ENCODE data around the gene MED26.
"Not testable (repeated sequence)": the region's sequence is repeated elsewhere in the genome, so short reads cannot be mapped to it uniquely, and the experiment has no call there.

Gene MED26

GRCh38 chr19:16628183-16628983, at the start of gene MED26:
MED26 (minus strand) TSS chr19:16628204; CDS start chr19:16627943, 261 bp downstream.
- peak; percentile 94 for DNase-seq

- no peak for DNase-seq
Observed at GRCh38 chr19:16677055-16677454, 49.1 kb upstream of the MED26 start.

DNA sequence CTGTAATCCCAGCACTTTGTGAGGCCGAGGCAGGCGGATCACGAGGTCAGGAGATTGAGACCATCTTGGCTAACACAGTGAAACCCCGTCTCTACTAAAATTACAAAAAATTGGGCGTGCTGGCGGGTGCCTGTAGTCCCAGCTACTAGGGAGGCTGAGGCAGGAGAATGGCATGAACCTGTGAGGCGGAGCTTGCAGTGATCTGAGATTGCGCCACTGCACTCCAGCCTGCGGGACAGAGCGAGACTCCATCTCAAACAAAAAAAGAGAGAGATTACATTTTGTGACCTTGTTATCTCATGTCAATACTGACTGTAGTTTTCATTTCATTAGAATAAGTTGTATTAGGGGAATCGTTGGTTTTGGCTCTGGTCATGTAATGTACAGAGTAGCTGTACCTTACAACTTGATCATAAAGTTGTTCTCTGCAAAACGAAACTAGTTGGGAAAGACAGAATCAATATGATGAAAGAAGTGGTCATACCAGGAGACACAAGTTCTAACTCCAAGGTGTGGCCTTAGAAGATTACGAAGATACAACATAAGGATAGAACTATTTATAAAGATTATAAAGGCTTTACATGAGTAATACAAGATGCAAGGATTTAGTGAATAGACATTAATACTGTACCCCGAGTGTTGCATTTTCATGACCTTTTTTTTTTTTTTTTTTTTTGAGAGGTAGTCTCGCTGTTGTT, 48.2 kb upstream of the MED26 start:
- DNase-seq: no peak

- DNase-seq: not testable (repeated sequence)
Observed at GRCh38 chr19:16673839-16674238, 45.8 kb upstream of the MED26 start.

GRCh38 chr19:16673231-16673630, 45.2 kb upstream of the MED26 start:
- no peak for DNase-seq

- no peak for DNase-seq
Observed at GRCh38 chr19:16671652-16672274, 43.8 kb upstream of the MED26 start.

DNA sequence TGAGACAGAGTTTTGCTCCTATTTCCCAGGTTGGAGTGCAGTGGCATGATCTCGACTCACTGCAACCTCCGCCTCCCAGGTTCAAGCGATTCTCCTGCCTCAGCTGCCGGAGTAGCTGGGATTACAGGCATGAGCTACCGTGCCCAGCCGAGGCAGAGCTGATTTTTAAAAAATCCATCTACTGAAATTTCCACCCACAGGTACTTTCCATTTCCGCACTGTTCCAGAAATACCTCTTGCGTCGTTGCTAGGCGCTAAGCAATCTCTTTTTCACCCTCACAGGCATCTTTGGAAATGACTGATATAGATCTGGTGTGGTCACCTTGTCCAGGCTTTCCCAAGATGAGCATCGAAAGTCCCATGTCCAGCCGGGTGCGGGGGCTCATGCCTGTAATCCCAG, 42.3 kb upstream of the MED26 start:
- no peak for DNase-seq

GRCh38 chr19:16668702-16669101, 40.7 kb upstream of the MED26 start:
- DNase-seq: not testable (repeated sequence)

- DNase-seq: no peak
Observed at GRCh38 chr19:16668176-16668575, 40.2 kb upstream of the MED26 start.

DNA sequence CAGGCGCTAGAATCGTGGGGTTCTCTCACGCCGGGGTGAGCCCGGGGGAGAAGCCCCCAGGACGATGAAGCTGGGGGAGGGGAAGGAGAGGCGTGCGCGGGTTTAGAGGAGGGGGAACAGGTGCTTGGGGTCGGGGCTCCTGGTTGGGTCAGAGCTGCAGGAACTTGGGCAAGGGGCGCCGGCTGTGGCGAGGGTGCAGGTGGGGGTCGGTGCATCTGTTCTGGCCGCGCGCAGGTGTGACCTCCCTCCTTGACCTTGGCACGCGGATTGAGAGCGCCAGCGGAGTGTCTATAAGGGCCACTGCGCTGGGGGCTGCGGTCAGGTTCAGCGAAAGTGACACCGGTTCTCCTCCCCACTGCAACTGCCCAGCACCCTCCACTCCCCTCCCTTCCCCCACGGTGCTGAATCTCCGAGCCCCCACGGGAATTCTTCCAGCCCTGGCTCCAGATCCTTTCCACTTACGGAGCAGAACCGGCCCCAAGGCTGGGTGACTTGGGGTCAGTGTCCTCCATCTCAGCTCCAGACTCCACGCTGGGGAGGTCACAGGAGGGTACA, 33.6 kb upstream of the MED26 start:
- DNase-seq: no peak

DNA sequence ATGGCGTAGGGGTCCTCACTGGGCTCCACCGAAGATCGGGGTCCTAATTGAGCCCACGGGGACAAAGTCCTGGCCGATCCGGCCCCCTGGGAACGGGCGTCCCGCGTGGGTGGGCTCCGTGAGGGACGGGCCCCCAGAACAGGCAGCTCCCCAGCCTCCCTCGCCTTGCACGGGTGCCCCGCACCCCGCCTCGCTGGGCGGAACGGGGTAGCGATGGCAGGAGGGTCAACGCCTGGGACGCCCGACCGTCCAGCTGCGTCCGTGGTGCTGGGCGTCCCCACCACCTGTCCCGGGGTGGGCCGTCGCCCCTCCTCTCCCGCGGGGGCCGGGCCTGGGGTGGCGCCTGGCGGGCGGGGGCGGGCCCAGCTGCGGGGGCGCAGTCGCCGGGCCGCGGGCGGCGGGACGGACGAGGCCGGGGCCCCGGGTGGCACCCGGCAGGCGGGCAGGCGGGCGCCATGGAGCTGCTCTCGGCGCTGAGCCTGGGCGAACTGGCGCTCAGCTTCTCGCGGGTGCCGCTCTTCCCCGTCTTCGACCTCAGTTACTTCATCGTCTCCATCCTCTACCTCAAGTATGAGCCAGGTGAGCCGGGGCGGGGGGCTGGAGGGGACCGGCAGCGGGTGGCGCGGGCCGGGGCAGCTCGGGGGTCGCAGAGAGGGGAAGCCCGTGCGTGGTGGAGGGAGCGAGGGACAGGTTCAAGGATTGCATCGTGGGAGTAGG, 32.9 kb upstream of the MED26 start, which contains the start of gene TMEM38A:
TMEM38A (plus strand) TSS at position 377 of the 717 bp plus-strand sequence; CDS start at position 456, 79 bp downstream.
- peak; percentile 20 for DNase-seq

DNA sequence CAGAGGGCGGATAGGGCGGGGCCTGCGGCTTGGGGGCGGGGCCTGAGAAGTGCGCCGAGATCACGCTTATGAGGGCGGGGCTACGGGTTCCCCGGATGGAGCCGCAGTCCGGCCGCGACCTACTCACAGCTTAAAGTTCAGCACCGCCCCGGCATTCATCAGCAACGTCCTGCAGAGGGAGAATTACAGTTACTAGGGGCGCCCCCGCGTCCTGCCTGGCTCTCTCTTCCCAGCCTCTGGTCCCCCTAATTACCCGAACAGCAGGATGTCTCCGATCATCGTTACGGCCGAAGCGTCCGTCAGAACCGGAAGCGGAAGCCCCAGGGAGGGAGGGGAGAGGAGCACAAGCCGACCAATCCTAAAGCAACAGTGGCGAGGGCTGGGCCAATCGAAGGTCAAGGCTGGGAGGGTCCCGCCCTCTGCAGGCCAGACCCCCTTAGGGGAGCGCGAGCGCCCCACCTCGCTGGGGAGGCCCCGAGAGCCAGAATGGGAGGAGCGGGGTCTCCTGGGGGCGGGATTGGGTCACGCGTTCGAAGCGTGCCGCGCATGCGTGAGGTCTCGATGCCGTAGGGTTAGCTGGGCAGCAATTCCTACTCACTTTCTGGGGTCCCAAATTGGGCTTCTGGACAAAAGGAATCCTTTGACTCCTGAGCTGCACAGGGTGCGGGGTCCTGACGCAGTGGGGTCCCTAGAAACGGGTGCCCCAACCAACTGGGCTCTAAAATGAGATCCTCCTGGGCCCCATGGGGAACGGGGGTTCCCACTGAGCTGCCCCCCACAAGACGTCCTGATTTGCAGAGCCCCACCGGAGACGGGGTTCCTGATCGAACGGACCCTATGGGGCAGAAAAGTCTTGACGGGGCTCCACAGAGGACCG, 32.1 kb upstream of the MED26 start, which contains the start of gene SMIM7:
SMIM7 (minus strand) TSS at position 313 of the 877 bp plus-strand sequence; CDS start at position 279, 34 bp downstream.
- DNase-seq: peak; percentile 95

- DNase-seq: no peak
Observed at GRCh38 chr19:16659464-16659831, 31.4 kb upstream of the MED26 start.

- DNase-seq: no peak
Observed at GRCh38 chr19:16657384-16657783, 29.4 kb upstream of the MED26 start.

DNA sequence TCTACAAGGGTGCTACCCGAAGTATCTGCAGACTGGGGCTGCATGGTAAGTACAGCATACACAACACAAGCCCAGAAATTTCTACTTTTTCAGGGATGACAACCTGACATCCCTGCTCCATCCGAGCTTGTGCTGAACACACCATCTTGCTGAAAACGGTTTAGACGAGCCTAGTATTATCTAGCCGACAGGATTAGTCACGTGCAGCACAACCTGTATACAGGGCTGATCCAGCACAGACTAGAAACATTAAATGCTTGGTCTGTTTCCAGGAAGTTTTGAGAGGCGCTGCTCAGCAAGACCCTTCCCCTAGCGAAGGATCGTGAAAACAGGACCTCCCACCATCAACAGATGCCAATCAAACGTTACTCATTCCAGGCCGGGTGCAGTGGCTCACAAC, 27.7 kb upstream of the MED26 start:
- DNase-seq: no peak

DNA sequence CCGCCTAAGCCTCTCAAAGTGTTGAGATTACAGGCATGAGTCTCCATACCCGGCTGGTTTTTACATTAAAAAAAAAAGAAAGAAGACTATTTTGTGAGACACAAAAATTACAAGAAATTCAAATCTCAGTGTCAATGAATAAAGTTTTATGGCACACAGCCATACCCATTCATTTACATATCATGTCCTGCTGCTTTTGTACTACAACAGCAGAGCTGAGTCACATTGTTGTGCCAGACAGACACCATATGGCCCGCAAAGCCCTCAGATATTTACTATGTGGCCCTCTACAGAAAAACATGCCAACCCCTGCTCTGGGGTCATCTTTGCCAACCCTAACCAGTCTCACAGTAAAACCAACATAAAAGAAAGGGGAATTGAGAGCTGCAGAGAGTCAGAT, 26.6 kb upstream of the MED26 start:
- DNase-seq: no peak

DNA sequence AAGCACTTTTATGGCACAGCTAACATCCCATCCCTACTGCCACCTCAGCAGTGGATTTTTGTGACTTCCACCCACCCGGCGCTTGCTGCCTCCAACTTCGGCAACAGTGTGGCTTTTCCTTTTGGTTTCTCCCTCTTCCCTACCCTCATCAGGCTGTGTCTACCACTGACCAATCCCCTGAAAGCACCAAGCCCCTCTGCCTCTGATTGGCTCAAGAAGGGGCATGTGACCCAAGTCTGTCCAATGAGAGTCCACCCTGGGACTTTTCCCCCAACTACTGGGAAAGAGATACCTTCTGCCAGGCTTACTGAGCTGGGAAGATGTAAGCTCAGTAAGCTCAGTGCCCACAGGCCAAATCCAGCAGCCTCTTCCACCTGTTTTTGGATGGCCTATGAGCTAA, 26.1 kb upstream of the MED26 start:
- no peak for DNase-seq

GRCh38 chr19:16652854-16653253, 24.9 kb upstream of the MED26 start:
- no peak for DNase-seq

- DNase-seq: not testable (repeated sequence)
Observed at GRCh38 chr19:16651421-16652188, 23.6 kb upstream of the MED26 start.

DNA sequence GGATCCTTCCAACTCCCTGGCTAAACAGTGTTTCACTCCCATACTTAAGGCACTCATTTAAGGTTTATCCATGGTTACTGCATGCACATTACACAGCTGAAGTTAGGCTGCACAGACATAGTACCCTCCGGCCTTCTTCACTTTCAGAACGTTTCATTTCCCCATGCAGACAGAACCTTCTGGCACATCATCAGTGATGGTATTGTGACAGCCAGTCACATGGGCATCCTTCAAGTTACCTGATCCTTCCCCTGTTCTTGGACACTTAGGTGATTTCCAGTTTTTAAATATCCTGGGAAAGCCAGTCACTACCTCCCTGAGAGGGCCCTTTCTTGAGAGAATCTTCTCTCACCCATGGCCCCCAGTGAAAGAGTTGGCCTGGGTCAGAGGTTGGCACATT, 22.8 kb upstream of the MED26 start:
- DNase-seq: no peak

GRCh38 chr19:16649734-16650133, 21.7 kb upstream of the MED26 start:
- peak; percentile 18 for DNase-seq
